Measurements from ENCODE around the gene NTM.

Gene NTM

GRCh38 chr11:132202621-132203020, 832.2 kb downstream of the NTM start:
- no peak for DNase-seq

- DNase-seq: no peak
Measured at GRCh38 chr11:132205006-132205405, 834.6 kb downstream of the NTM start.

GRCh38 chr11:132205496-132205895, 835.1 kb downstream of the NTM start:
- no peak for DNase-seq

GRCh38 chr11:132206993-132207392, 836.6 kb downstream of the NTM start:
- no peak for DNase-seq

- DNase-seq: no peak
Measured at GRCh38 chr11:132208477-132209055, 838.2 kb downstream of the NTM start.

- DNase-seq: no peak
Measured at GRCh38 chr11:132211479-132211878, 841.1 kb downstream of the NTM start.

GRCh38 chr11:132217856-132218255, 847.4 kb downstream of the NTM start:
- no peak for DNase-seq

- no peak for DNase-seq
Measured at GRCh38 chr11:132220474-132220873, 850.1 kb downstream of the NTM start.

- no peak for DNase-seq
Measured at GRCh38 chr11:132222345-132222744, 851.9 kb downstream of the NTM start.

- no peak for DNase-seq
Measured at GRCh38 chr11:132226522-132226921, 856.1 kb downstream of the NTM start.

GRCh38 chr11:132228746-132229325, 858.4 kb downstream of the NTM start:
- DNase-seq: no peak

GRCh38 chr11:132231656-132232347, 861.4 kb downstream of the NTM start:
- no peak for DNase-seq

GRCh38 chr11:132234878-132235277, 864.5 kb downstream of the NTM start:
- no peak for DNase-seq

- DNase-seq: no peak
Measured at GRCh38 chr11:132237781-132238180, 867.4 kb downstream of the NTM start.

- DNase-seq: no peak
Measured at GRCh38 chr11:132238331-132238866, 868.0 kb downstream of the NTM start.

GRCh38 chr11:132240374-132240773, 870.0 kb downstream of the NTM start:
- DNase-seq: no peak

GRCh38 chr11:132242632-132243031, 872.2 kb downstream of the NTM start:
- DNase-seq: no peak

GRCh38 chr11:132244846-132245245, 874.4 kb downstream of the NTM start:
- no peak for DNase-seq

- no peak for DNase-seq
Measured at GRCh38 chr11:132245403-132246385, 875.3 kb downstream of the NTM start.

GRCh38 chr11:132248580-132248979, 878.2 kb downstream of the NTM start:
- DNase-seq: no peak

GRCh38 chr11:132249256-132249655, 878.8 kb downstream of the NTM start:
- DNase-seq: no peak

GRCh38 chr11:132251061-132251460, 880.6 kb downstream of the NTM start:
- DNase-seq: no peak

Measured in left hindlimb (tissue), 1 donor.